ENCODE data around the gene STXBP6.
"Not testable (repeated sequence)": the region's sequence is repeated elsewhere in the genome, so short reads cannot be mapped to it uniquely, and the experiment has no call there.

STXBP6 gene

GRCh38 chr14:24971255-24971654 lies 78.7 kb downstream of the STXBP6 start:
- peak; percentile 55 for DNase-seq (ENCODE audit: low read depth)
- no peak overlapping the region for H3K4me3 ChIP-seq (ENCODE audit: low read depth, low read length)
- no peak for TF ChIP-seq CTCF (conservative IDR thresholded peaks at IDR 0.05; ENCODE audit: low read depth, low read length)

DNA sequence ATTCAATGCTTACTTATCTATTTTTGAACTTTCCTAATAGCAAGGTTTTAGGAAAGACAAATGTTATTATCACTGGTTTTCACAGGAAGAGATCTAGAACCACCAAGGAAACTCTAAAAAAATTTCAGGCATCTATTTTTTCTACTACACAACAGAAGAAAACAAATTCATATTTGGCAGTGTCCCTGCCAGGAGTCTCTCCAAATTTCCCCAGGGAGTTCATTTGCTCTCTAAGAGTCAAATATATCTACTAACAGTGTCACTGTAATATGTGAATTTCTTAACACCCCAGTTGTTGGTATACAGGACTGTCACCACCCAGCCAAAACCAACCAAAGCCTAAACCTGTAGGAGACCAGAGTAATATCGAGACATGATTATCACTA lies 83.4 kb downstream of the STXBP6 start:
- DNase-seq (ENCODE audit: low read depth), result no peak
- no peak for TF ChIP-seq CTCF (conservative IDR thresholded peaks at IDR 0.05; ENCODE audit: low read depth, low read length)
- no peak overlapping the region for H3K4me3 ChIP-seq (ENCODE audit: low read depth, low read length)

DNA sequence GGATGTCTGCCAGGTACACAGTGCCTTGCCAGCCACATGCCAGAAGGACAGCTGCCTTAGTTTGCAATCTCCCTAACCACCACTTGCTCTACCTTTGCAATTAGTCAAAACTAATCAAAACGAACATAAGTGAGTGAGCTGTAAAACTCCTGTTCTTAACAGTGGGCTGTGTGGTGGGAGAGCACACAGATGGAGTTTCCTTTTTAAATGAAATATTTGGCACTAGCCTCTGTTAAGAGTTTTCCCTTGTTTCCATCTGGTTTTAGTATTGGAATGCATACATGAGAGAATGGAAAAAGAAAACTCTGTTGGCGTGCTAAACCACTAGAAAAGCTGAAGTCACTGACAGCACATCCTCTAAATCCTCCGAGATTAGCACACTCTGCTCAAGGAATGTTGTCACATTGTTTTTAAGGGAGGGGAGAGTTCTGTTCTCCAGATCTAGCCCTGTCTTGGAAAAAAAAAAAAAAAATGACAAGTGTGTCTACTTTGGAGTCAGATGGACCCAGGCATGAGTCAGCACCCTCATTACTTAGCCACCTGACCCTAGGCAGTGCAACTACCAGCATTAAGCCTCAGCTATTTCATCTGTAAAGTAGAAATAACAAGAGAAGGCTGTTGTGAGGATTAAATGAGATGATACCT lies 83.9 kb downstream of the STXBP6 start:
- DNase-seq (ENCODE audit: low read depth), result peak; percentile 82
- TF ChIP-seq CTCF (conservative IDR thresholded peaks at IDR 0.05; ENCODE audit: low read depth, low read length), result no peak
- no peak overlapping the region for H3K4me3 ChIP-seq (ENCODE audit: low read depth, low read length)

DNA sequence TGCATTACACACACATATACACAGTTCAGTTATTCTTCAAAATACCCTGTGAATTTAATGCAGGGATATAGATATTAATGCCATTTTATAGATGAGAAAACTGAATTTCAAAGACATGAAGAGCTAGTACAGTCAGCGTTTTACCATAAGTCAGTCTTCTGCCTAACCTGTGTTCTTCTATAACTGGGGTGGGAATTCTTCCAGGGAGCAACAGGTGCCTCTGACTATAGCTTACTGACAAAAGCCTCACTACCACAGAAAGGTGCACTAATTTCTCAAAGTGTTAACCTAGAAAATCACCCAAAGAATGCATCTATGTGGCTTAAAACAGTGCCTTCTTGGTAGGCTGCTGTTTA lies 84.4 kb downstream of the STXBP6 start:
- no peak for TF ChIP-seq CTCF (conservative IDR thresholded peaks at IDR 0.05; ENCODE audit: low read depth, low read length)
- H3K4me3 ChIP-seq (ENCODE audit: low read depth, low read length), result no peak overlapping the region
- no peak for DNase-seq (ENCODE audit: low read depth)

DNA sequence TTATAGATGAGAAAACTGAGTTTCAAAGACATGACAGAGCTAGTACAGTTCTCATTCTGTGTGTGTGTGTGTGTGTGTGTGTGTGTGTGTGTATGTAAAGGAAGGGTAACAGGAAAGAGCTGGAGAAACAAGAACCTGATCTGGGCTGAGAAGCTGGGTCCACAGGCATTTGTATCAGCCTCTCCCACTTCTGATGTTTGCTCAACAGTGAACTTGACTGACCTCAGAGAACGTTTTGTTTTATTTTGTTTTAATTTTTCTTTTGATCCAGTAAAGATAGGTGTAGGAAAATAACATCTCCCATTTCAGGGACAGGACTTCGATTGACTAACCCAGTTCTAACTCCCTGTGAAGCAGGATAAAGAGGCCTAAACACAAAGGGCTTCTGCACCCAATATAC lies 85.4 kb downstream of the STXBP6 start:
- no peak for TF ChIP-seq CTCF (conservative IDR thresholded peaks at IDR 0.05; ENCODE audit: low read depth, low read length)
- DNase-seq (ENCODE audit: low read depth), result no peak
- H3K4me3 ChIP-seq (ENCODE audit: low read depth, low read length), result no peak overlapping the region

DNA sequence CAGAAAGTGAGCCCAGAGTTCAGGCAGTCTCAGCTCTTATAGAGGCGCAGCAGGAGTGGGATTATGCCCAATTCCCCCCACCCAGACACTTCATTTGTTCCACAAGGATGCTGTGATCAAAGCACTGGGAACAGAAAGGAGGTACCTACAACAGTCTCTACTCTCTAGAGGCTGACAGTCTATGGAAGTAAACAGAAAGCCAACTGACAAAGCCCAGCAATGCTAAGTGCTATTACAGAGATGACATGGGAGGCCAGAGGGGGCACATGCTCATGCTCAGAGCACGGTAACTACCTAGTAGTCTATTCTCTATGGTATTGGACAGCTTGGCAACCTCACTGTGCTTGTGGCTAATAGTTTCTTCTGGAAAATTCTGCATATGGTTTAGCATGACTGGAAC lies 85.9 kb downstream of the STXBP6 start:
- no peak for TF ChIP-seq CTCF (conservative IDR thresholded peaks at IDR 0.05; ENCODE audit: low read depth, low read length)

GRCh38 chr14:24962118-24962517 lies 87.8 kb downstream of the STXBP6 start:
- DNase-seq (ENCODE audit: low read depth); H3K4me3 ChIP-seq (ENCODE audit: low read depth, low read length): not testable (repeated sequence)

More for the DNA sequence above, 85.9 kb downstream of the STXBP6 start:
- H3K4me3 ChIP-seq (ENCODE audit: low read depth, low read length), result no peak overlapping the region
- DNase-seq (ENCODE audit: low read depth), result no peak
